Vagina (tissue), 2 donors: ENCODE results near the gene SPR.

Experiments used
- CTCF ChIP-seq, 3 experiments: fragments of 450-650 bp in 2 of 3; fragments of 200-600 bp in 1 of 3; sonication (generic) in 1 of 3; IDR thresholded peaks; one replicate each; pipeline ENCODE4 v1.5.1; 2017 to 2019; ENCODE audit warnings: antibody characterized with exemption in 3 of 3, mild to moderate bottlenecking in 2 of 3, moderate library complexity in 2 of 3
- POLR2AphosphoS5 ChIP-seq, 2 donors: sonication (generic); formaldehyde crosslinking; IDR thresholded peaks; one replicate each; pipeline ENCODE4 v1.9.0; 2017; ENCODE audit warnings: antibody characterized with exemption in 2 of 2, mild to moderate bottlenecking in 2 of 2, low read depth in 1 of 2; ENCODE audit not compliant: insufficient read depth in 1 of 2

GRCh38 chr2:72887032-72887739 is at the start of gene SPR:
- TF ChIP-seq CTCF (IDR thresholded peaks at IDR 0.05) (no peak), POLR2AphosphoS5 (IDR thresholded peaks at IDR 0.05; ENCODE audit: insufficient read depth in 1 of 2, low read depth in 1 of 2) (no peak)
